ENCODE measurements around the gene CHRNG. TPM values are rescaled to one million over a fixed set of nuclear protein-coding genes. Genes with fewer than 3 reads are reported as not detected.
A peak's percentile ranks its signal among the peaks of the same experiment; 100 is the strongest.

Gene CHRNG
- total and polyA plus RNA-seq, 2 donors from 2014 or later: not detected

- intact Hi-C loops (cut with DNase I): no loop called here
- Histone ChIP-seq H3K36me3 (ENCODE audit: control insufficient read depth in 2 of 3, insufficient read depth in 3 of 3, low read length in 3 of 3) (peaks cover 6 to 45% (median 31%) of the 10 kb centered on the region in 3 donors), H3K9me3 (ENCODE audit: control insufficient read depth in 2 of 3, insufficient read depth in 1 of 3, low read length in 3 of 3) (no peaks in the 10 kb centered on the region), H3K4me3 (ENCODE audit: low read length in 3 of 3) (no peak overlapping the region), H3K4me1 (ENCODE audit: control insufficient read depth in 2 of 3, insufficient read depth in 2 of 3, low read depth in 1 of 3, low read length in 3 of 3) (peaks cover 4 to 38% (median 4%) of the 10 kb centered on the region in 3 donors), H3K27ac (ENCODE audit: low read depth in 2 of 2, low read length in 2 of 2) (peak overlapping the region in 1 of 2 donors; percentile 61), H3K27me3 (ENCODE audit: control insufficient read depth, insufficient read depth, low read length) (no peaks in the 10 kb centered on the region), H3K9ac (ENCODE audit: low read length in 3 of 3) (no peak overlapping the region)
- DNase-seq (peak in 3 of 5 donors; percentile 16 to 80 (median 27)), FAIRE-seq (no peak)
- no peak for TF ChIP-seq CTCF (IDR thresholded peaks at IDR 0.05; ENCODE audit: borderline replicate concordance, extremely low read depth, insufficient read depth)
These were observed 31.6 kb downstream of the CHRNG start for GRCh38 chr2:232571026-232571474.

- Histone ChIP-seq H3K4me3 (ENCODE audit: low read length in 3 of 3) (peak overlapping the region in 1 of 3 donors; percentile 39), H3K9ac (ENCODE audit: low read length in 3 of 3) (peak overlapping the region in 1 of 3 donors; percentile 20), H3K9me3 (ENCODE audit: control insufficient read depth in 2 of 3, insufficient read depth in 1 of 3, low read length in 3 of 3) (no peaks in the 10 kb centered on the region), H3K27me3 (ENCODE audit: control insufficient read depth, insufficient read depth, low read length) (no peaks in the 10 kb centered on the region), H3K27ac (ENCODE audit: low read depth in 2 of 2, low read length in 2 of 2) (peak overlapping the region; percentile 28 to 64), H3K36me3 (ENCODE audit: control insufficient read depth in 2 of 3, insufficient read depth in 3 of 3, low read length in 3 of 3) (peaks cover under 1 to 27% (median 18%) of the 10 kb centered on the region in 3 donors), H3K4me1 (ENCODE audit: control insufficient read depth in 2 of 3, insufficient read depth in 2 of 3, low read depth in 1 of 3, low read length in 3 of 3) (peaks cover 4 to 38% (median 4%) of the 10 kb centered on the region in 3 donors)
- no peak for TF ChIP-seq CTCF (IDR thresholded peaks at IDR 0.05; ENCODE audit: borderline replicate concordance, extremely low read depth, insufficient read depth)
- DNase-seq (peak in 1 of 5 donors; percentile 16), FAIRE-seq (no peak)
- intact Hi-C loops (cut with DNase I): no loop called here
These were observed 33.5 kb downstream of the CHRNG start for GRCh38 chr2:232573042-232573441.

GRCh38 chr2:232573771-232574435 is 34.4 kb downstream of the CHRNG start:
- Histone ChIP-seq H3K36me3 (ENCODE audit: control insufficient read depth in 2 of 3, insufficient read depth in 3 of 3, low read length in 3 of 3) (peaks cover 0 to 18% (median 9%) of the 10 kb centered on the region in 3 donors), H3K4me1 (ENCODE audit: control insufficient read depth in 2 of 3, insufficient read depth in 2 of 3, low read depth in 1 of 3, low read length in 3 of 3) (peaks cover 4 to 38% (median 4%) of the 10 kb centered on the region in 3 donors), H3K4me3 (ENCODE audit: low read length in 3 of 3) (peak overlapping the region in 1 of 3 donors; percentile 39), H3K9me3 (ENCODE audit: control insufficient read depth in 2 of 3, insufficient read depth in 1 of 3, low read length in 3 of 3) (no peaks in the 10 kb centered on the region), H3K27ac (ENCODE audit: low read depth in 2 of 2, low read length in 2 of 2) (peak overlapping the region in 1 of 2 donors; percentile 64), H3K9ac (ENCODE audit: low read length in 3 of 3) (peak overlapping the region in 1 of 3 donors; percentile 32), H3K27me3 (ENCODE audit: control insufficient read depth, insufficient read depth, low read length) (no peaks in the 10 kb centered on the region)
- no peak for FAIRE-seq
- peak in 1 of 5 donors; percentile 28 for DNase-seq
- TF ChIP-seq CTCF (IDR thresholded peaks at IDR 0.05; ENCODE audit: borderline replicate concordance, extremely low read depth, insufficient read depth): no peak
- intact Hi-C loops (cut with DNase I): no loop called here

All from kidney (tissue), 14 donors.